GM12874 (cell line): ENCODE data around the gene INSYN2B.
A peak's percentile ranks its signal among the peaks of the same experiment; 100 is the strongest.

ENCODE experiments used
- CTCF ChIP-seq: IDR thresholded peaks from 2 replicates; pipeline ENCODE4 v1.5.1; 2011; ENCODE audit warnings: low read depth, mild to moderate bottlenecking, control low read depth, low read length, moderate library complexity; ENCODE audit not compliant: insufficient read depth

INSYN2B gene

DNA sequence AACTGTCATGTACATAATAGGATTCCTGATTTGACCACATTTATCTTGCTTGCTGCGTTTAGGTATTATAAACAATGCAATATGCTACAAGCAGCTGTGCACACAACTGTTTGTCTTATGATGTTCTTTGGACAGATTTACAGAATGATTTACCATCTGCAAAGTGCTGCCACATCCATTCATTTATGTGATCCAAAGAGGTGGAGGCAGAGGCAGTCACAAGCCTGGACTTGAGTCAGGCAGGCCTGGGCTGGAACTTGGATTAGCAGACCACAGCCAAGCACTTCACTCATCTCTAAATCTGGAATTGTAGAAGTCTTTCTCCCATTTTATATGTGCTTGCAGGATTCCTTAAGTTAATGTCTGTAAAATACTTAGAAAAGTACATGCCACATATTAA is 149.0 kb downstream of the INSYN2B start:
- no peak for TF ChIP-seq CTCF

GRCh38 chr5:169828385-169828784 is 151.9 kb downstream of the INSYN2B start:
- TF ChIP-seq CTCF = no peak

- no peak for TF ChIP-seq CTCF
Observed at GRCh38 chr5:169827769-169828168, 152.5 kb downstream of the INSYN2B start.

DNA sequence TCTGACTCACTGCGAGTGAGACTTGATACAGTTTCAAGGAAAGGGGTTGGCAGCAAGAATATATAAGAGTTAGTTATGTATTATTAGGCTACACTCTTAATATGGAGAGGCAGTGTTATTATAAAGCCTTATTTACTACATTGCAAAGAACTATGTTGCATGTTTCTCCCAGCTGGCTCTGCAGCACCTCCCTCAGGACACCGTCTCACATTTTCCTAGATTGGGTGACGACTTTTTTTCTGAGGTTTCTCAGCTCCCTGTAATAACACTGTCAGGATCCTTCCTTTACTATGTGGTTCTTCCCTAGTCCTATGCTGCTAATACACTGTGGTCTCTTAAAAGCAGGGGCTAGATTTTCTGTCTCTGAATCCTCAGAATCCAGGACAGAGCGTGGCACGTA is 153.7 kb downstream of the INSYN2B start:
- peak; percentile 10; the same call in 1 of the 2 replicates for TF ChIP-seq CTCF

GRCh38 chr5:169817031-169817430 is 163.3 kb downstream of the INSYN2B start:
- no peak for TF ChIP-seq CTCF

DNA sequence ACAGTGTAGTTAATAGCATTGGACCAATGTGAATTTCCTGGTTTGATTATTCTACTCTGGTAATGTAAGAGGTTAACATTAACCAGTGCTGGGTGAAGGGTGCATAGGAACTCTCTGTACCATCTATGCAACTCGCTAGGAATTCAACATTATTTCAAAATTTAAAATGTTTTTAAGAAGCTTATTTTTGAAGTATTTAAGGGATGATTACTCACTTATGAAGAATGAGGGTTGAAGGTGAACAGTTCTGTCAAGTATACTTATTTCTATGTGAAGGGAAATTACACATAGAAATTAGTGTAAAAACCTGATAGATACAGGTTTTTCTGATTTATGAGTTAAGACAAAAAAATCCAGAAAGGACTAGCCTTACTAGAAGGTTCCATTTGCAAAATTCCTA is 165.8 kb downstream of the INSYN2B start:
- no peak for TF ChIP-seq CTCF
